ENCODE results near the gene MAN2B2.

DNA sequence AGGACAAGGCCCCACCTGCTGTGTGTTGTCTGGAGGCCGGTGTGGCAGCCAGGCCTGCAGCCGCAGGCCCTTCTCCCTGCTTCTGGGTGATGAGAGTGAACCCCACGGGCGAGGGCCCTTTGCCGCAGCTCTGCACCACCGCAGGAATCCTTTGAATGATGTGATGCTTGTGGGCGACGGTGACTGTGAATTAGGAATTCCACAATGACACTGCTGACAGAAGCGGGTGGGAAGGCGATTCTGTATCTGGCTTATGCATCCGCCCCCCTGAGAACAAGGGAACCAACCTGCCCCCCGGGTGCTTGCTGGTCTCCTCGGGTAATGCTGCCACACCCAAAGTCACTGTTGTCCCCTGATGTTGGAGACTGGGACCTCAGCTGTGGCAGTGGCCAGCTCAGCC, 19.5 kb upstream of the MAN2B2 start:
- TF ChIP-seq, protein P1, sequence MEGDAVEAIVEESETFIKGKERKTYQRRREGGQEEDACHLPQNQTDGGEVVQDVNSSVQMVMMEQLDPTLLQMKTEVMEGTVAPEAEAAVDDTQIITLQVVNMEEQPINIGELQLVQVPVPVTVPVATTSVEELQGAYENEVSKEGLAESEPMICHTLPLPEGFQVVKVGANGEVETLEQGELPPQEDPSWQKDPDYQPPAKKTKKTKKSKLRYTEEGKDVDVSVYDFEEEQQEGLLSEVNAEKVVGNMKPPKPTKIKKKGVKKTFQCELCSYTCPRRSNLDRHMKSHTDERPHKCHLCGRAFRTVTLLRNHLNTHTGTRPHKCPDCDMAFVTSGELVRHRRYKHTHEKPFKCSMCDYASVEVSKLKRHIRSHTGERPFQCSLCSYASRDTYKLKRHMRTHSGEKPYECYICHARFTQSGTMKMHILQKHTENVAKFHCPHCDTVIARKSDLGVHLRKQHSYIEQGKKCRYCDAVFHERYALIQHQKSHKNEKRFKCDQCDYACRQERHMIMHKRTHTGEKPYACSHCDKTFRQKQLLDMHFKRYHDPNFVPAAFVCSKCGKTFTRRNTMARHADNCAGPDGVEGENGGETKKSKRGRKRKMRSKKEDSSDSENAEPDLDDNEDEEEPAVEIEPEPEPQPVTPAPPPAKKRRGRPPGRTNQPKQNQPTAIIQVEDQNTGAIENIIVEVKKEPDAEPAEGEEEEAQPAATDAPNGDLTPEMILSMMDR (IDR thresholded peaks at IDR 0.05) = no peak
- no peak for TF ChIP-seq POLR2A (IDR thresholded peaks at IDR 0.05)

Measured in lower leg skin (tissue), 3 donors.